HG02763 (cell line): ENCODE measurements around the gene C14orf93.

Source experiments
- ATAC-seq: cut with Tn5 transposase; IDR thresholded peaks from one replicate; pipeline ENCODE4 v1.9.1; 2021; ENCODE audit warnings: mild to moderate bottlenecking, moderate library complexity; ENCODE audit not compliant: unreplicated experiment

Gene C14orf93, protein sequence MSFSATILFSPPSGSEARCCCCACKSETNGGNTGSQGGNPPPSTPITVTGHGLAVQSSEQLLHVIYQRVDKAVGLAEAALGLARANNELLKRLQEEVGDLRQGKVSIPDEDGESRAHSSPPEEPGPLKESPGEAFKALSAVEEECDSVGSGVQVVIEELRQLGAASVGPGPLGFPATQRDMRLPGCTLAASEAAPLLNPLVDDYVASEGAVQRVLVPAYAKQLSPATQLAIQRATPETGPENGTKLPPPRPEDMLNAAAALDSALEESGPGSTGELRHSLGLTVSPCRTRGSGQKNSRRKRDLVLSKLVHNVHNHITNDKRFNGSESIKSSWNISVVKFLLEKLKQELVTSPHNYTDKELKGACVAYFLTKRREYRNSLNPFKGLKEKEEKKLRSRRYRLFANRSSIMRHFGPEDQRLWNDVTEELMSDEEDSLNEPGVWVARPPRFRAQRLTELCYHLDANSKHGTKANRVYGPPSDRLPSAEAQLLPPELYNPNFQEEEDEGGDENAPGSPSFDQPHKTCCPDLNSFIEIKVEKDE

DNA sequence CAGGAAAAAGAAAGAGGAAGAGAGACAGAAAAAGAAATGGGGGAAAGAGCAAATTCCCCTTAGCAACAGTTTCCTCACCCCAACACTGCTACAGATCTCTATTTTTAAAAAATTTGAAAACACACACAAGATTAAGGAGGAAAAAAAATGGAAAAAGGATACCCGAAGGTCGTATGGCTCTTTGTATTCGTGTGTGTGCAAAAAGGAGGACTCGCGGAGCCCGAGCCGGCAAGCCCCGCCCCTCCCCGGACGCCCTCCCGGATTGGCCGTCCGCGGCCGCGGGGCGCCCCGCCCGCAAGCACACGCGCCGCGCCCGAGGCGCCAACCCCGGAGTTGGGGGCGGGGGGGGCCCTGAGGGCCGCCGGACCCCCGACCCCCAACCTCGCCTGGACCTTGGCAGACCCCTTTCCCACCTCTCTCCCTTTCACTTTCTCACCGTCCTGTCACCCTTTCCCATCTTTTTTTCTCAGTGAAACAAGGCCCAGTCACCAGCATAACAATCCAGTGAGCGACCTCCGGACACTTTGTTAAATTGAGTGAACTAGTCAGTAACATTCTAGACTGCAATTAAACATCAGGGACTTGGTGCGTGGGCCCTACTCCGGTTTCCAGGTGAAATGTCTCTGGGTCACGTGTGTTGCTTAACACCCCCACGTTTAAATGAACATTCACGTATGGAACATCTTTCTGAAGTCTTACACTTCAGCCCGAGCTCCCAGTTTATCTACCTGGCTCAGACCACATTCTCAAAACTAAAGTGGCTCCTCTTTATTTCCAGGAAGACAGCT, at the start of gene C14orf93:
Gene C14orf93 (minus strand): TSS at position 205 of the 788 bp plus-strand sequence. CDS start 11,120 bp downstream, outside the sequence.
- peak; percentile 42 for ATAC-seq

DNA sequence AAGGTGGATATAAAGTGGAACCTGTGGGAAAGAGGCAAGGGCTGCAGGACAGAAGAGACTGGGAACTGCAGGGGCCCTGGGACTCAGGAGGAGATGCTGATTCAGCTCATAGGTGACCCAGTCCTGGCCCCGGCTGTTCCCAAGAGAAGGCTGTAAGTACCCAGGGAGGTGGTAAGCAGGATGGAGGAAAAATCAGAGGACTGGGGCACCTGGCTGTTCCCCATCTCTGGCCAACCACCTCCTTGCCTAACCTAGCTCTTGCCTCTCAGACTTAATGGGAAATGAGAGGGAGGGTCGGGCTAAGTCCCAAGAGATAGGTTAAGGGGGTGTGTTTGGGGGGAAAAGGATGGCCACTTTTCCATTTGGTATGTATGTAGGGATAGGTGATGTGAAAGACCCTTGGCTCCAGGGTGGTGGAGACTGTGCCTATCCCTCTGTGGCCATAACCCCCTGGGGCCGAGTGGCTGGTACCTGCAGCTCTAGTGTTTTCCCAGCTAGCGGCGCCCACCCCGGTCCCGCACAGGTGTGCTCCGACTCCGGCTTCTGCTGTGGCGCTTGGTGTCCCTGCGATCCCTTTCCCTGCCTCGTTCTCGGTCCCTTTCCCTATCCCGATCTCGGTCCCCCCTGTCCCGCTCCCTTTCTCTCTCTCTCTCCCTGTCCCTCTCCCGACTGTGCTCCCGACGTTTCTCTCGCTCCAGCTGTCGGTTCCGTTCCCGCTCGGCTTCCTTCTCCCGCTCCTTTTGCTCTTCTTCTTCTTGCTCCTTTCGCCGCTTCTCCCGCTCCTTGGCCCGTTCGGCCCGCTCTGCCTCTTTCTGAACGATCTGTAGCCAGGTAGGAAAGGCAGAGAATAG, 48.9 kb upstream of the C14orf93 start:
- no peak for ATAC-seq

DNA sequence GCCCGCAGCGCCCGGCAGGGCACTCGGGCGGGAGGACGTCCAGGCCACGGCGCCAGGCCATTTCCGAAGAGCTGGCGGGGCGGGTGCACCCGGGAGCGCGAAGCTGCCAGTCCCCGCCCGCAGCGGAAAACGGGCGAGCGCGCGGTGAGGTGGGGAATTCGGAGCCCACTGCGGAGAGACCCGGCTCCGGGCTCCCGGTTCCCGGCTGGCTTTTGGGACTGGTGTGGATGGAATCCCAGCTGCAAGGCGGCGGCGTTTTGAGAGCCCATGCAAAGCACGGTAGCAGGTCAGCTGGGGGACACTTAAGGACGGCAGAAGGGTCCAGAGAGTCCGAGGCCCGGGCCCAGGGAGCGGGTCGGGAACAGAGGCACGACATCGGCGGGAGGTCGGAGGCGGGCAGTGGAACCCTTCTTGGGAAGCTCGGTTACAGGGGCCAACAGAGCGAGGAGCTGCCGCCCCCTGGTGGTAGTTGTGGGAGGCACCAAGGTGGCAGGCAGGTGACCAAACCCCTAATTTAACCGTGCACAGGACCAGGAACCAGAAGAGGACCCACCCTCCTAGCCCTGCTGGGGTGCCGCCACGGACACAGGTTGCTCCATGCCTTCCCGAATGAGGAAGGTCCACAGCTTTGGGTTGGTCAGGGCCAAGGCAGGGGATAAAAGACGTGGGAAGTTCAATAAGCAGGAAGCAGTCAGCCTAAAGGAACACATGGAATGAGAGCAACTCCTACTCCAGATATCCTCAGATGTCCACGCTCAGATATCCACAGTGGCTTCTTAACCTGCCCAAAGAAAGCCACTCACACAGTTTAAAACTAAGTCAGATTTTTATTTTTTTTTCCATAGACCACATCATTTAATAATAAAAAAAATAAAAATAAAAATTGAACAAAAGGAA, 48.1 kb upstream of the C14orf93 start:
- peak; percentile 64 for ATAC-seq

DNA sequence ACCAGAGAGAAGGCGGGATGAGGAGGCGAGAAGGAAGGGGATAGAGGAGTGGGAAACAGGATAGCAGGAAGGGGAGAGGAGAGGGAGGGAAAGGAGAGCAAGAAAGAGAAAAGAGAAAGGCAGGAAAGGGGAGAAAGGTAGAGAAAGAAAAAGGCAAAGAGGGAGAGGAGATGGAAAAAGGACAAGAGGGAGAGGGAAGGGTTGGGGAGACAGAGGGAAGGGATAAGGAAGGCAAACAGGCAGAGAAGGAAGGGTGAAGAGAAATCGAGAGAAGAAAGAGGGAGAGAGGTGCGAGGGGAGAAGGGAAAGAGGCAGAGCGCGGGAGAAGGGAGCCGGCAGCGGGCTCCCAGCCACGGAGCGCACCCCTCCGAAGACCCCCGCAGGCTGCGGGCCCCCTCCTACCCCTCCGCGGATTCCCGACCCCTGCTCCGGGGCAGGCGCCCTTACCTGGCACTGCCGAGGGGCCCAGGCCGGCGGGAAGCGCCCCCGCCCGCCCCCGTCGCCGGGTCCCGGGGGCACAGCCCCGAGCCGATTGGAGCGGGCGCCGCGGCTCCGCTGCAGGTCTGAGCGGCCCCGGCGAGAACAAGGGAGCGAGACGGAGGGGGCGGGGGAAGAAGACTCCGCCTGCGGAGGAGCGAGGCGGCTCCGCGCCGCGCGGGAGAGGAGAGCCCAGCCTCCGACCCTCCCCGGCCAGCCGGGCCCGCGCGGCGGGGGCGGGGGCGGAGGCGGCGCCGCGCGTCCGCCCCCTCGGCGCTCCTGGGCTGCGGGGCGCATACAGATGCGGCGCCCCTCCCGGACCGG, 47.2 kb upstream of the C14orf93 start, which contains the start of gene CDH24:
Gene CDH24 (minus strand): TSS at position 565 of the 801 bp plus-strand sequence. CDS start 1,787 bp downstream, outside the sequence.
- ATAC-seq: peak; percentile 44

DNA sequence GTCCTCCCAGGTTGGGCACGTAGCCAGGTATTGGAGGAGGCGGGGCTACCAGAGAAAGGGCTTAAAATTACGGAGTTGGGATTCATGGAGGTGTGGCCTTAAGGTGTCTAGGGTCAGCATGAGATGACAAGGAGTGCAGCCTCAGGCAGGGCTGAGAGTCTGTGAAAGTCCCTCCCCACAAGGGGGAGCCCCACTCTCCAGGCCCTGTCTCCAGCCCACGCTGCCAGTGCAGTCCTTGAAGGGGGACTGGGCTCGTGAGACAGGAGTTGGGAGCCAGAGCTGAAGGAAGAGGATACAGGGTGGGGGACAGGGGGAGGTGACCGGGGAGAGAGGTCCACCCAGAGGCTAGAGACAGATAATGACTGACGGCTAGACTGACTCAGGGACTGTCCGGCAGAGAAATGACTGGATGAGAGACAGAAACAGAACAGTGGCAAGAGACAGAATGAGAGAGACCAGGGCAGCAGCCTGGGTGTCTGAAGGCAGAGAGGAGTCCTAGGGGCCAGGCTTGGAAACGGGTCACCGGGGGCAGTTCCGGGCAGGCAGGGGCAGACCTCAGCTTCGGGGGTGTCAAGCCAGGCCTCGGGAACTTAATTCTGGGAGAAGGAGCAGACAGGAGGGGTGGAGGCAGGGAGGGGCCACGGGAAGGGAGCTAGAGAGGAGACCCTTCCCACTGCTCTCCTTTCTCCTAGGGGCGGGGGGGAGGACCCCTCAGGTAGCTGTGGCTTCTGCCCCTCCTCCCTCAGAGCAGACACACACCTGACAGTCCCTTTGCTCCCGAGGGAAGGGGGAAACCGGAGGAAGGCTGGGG, 46.4 kb upstream of the C14orf93 start:
- ATAC-seq: no peak

DNA sequence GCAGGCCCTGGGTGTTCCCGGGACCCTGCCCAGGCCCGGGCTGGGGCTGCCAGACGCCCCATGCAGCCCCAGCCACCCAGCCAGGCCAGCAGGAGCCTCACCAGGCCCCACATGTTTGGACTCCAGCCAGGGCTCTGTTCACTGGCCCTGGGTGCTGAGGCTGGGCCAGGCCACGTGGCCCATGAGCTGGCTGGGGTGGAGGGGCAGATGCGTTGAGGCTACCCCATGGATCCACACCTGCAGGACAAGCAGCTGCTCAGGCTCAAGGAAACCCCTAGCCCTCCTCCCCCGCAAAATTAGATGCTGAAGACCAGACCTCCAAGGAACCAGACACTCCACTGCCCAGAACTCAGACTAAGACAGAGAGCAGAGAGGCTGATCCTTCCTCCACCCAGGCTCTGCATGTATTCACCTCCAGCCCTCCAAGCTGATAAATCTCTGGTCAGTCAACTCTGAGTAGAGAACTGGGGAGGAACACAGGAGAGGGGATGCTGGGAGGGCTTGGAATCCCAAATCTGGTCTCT, 45.7 kb upstream of the C14orf93 start:
- no peak for ATAC-seq

DNA sequence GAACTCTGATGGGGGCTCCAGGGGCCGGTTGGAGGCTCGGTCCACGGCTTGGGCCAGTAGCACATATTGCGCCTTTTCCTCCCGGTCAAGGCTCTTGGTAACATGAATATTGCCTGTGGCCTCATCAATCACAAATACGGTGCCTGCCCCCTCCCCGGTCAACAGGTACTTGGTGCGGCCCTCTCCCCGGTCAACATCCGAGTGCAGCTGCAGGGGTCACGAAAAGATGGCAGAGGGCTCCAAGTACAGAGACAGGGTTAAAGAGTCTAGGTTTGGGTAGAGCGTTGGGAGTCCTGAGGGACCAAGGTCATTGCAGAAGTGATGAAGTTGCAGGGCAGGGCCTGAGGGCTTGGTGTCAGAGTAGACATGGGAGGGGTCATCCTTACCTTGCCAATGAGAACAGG, 45.2 kb upstream of the C14orf93 start:
- no peak for ATAC-seq

DNA sequence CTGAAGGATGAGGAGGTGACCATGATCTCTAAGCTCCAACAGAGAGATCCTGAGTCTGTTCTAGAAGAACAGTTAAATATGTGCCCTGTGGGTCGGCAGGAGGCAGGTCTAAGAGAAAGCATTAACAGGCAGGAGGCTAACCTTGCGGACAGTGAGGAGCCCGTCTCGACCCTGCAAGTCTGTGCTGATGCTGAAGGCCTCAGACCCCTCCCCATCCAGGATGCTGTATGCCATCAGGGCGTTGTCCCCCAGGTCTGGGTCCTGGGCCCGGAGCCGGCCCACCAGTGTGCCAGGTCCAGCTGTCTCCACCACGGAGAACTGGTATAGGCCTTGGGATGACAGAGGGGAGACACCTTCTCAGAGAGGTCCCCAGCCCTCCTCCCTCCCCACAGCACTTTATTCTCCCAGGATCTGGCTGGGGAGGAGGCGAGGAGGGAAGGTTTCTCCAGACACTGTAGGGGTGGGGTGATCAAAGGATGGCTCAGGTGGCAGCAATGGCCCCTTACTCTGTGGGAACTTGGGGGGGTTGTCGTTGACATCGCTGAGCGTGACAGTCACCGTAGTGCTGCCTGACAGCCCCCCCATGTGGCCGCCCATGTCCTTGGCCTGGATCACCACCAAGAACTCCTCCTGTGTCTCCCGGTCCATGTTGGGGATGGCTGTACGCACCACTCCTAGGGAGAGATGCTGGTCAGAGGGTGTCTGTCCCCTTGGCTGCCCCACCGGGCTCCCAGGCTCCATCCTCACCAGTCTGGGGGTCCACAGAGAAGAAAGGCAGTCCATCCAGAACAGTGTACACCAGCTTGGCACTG, 44.3 kb upstream of the C14orf93 start:
- no peak for ATAC-seq

DNA sequence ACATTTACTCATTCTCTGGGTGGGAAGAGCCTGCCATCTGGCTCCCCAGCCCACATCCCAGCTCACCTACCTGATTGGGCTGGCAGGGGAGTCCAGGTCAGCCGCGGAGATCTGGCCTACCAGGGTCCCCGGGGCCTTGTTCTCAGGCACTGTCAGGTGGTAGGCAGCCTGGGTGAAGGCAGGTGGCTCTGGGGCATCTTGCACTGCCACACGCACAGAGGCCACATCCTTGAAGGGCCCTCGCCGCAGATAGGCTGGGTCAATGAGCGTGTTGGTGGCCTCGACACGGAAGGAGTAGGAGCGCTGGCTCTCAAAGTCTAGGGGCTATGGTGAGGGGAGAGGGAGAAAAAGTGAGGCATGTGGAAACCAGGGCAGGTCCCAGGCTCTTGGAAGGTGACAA, 43.5 kb upstream of the C14orf93 start:
- ATAC-seq: no peak

DNA sequence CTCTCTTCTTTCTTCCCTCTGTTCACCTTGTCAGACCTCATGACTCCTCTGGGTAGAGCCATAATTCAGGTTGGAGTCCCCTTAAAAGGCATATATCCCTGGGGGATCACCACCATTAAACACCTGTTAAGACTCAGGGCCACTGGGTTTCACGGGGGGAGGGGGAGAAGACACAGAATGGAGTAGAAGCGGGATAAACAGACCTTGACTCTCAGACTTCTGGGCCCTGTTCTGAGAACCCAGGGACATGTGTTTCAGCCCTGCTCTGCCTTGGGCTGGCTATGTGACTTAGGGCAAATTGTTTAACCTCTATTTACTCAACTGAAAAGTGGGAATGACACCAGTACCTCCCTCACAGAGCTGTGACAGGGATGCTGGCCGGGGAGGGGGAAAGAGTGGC, 42.7 kb upstream of the C14orf93 start:
- ATAC-seq: no peak

DNA sequence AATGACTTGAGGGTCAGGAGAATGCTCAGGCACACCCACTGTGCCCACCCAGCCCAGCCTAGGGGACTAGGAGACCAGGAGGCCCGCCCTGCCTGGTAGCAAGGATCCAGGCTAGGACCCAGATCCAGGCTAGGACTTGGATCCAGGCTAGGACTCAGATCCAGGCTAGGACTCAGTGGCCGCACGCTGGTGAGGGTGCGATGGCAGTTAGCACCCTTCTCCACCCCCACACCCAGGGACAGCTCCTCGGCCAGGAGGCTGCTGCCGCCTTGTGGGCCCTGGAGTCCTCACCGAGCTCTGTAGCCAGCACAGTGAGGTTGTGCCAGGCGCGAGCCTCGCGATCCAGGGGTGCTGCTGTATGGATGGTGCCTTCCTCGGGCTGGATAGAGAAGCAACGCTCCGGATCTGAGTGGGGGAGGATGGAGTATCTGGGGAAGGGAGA, 42.3 kb upstream of the C14orf93 start:
- ATAC-seq: no peak

DNA sequence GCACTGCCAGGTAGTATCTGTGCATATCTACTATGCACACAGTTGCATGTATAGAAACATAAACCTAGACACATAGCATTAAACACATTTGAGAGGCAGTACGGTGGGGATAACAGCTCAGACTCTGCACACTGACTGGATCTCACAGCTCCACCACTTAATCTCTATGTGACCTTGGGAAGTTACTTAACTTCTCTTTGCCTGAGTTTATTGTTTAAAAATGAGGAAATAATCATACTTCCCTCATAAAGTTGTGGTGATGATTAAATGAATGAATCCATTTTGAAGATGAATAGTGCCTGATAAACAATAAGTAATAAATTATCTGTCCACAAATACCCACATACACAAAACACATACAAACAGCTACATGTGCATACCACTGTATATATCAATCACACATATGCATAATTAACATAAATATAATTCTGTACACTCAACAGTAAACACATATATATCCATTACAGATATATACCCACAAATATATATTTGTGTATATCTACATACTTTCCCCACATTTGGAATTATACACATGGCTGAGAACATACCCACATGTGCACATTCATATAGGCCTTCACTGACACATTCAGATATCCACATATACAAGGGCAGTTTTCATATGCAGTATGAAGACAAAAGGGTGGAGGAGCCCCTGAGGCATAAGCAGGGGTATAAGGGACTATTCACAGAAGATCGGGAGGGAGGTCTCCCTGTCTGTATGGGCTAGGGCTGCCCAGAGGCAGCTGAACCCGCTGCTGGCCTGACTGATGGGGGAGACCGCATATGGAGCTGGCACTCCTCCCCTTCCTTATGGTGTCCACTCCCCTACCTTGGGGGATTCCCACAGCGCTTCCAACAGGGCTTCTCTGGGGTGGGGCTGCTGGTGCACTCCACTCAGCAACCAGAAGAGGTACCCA, 41.5 kb upstream of the C14orf93 start:
- no peak for ATAC-seq

DNA sequence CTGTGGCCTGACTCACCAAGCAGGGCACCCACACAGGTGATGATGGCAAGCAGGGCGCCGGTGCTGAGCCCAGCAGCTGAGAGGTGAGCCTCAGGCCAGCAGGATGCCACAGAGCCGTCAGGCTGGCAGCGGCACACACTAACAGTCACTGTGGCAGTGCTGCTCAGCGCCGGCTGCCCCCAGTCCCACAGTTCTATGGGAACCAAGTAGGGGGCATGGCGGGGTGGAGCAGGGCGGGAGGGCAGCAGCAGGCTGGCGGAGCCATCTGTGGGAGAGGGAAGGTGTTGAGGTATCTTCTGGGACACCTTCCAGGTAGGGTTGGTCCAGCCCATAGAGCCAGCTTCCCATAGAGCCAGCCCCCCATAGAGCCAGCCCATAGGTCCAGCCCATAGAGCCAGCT, 39.1 kb upstream of the C14orf93 start:
- ATAC-seq: no peak

DNA sequence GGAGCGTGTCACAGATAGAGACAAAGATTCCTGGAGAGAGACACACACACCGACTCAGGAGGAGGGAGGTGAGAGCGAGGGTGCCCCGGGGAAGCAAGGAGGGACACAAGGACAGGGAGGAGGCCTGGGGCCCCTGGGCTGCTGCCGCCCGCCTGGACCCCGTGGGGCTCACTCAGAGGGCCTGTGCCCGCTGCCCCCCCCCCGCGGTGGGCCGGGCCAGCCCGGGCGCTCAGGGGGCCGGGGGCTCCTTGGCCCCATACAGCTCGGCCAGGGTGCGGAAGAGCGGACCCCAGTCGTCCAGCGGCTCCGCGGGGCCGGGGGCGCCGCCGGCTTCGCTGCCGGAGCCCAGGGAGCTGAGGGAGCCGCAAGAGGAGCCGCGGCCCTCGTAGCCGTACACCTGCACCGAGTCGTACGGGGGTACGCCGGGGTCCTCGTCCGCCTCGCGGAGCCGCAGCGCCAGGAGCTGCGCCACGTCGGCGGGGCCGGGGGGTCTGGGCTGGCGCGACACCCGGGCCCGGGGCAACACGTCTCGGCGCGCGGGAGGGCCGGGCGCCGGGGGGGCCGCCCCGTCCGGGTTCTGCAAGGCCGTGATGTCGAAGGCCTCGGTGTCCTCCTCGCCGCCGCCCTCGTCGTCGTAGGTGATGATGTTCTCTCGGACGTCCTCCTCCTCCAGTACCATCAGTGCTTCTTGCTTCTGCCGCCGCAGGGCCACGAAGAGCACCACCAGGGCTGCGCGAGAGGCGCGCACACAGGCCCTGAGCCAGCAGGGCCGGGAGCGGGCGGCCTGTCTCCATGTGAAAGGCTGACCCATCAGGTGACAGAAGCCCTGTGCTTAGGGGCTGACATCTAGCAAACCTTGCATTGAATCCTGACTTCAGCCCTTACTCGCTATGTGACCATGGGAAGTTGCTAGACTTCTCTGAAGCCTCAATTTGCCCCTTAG, 38.1 kb upstream of the C14orf93 start:
- ATAC-seq: no peak
